ENCODE measurements around the gene SPTBN1.

DNA sequence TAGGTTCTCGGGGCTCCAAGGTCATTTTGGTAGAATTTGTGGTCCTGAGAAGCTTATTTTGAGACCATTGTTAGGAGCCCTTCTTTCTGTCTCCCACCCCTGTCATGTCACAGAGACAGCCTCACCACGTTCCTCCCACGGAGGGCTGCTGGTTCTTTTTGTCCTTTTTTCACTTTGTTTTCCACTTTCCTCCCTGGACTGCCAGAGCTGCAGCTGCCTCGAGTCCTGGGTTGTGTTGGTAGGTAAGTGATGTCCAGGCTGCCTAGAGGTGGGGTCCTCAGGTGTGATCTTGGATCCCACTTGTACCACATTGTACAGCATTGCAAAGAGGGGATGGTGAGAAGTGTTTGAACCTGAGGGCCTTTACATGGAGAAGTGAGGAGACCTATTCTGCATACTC is 137.1 kb downstream of the SPTBN1 start:
- TF ChIP-seq, protein P1, sequence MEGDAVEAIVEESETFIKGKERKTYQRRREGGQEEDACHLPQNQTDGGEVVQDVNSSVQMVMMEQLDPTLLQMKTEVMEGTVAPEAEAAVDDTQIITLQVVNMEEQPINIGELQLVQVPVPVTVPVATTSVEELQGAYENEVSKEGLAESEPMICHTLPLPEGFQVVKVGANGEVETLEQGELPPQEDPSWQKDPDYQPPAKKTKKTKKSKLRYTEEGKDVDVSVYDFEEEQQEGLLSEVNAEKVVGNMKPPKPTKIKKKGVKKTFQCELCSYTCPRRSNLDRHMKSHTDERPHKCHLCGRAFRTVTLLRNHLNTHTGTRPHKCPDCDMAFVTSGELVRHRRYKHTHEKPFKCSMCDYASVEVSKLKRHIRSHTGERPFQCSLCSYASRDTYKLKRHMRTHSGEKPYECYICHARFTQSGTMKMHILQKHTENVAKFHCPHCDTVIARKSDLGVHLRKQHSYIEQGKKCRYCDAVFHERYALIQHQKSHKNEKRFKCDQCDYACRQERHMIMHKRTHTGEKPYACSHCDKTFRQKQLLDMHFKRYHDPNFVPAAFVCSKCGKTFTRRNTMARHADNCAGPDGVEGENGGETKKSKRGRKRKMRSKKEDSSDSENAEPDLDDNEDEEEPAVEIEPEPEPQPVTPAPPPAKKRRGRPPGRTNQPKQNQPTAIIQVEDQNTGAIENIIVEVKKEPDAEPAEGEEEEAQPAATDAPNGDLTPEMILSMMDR (IDR thresholded peaks at IDR 0.05; ENCODE audit: borderline replicate concordance, extremely low read depth, low read length, poor library complexity, severe bottlenecking) = no peak
- no peak for TF ChIP-seq EZH2 (IDR thresholded peaks at IDR 0.05; ENCODE audit: borderline replicate concordance, low read depth, low read length, severe bottlenecking)

Data from DND-41 (cell line).